ENCODE measurements around the gene BTNL8.

BTNL8 gene

GRCh38 chr5:180976518-180976917 is 77.6 kb downstream of the BTNL8 start:
- Mint-ChIP-seq H3K36me3 (no peaks in the 10 kb centered on the region), H3K27me3 (peaks cover 2% of the 10 kb centered on the region), H3K9me3 (no peaks in the 10 kb centered on the region), H3K4me3 (no peak overlapping the region), H3K4me1 (peaks cover 24% of the 10 kb centered on the region), H3K27ac (peak overlapping the region; percentile 2)

GRCh38 chr5:180977852-180978251 is 78.9 kb downstream of the BTNL8 start:
- Mint-ChIP-seq H3K27me3 (peaks cover 6% of the 10 kb centered on the region), H3K4me1 (peaks cover 24% of the 10 kb centered on the region), H3K9me3 (no peaks in the 10 kb centered on the region), H3K4me3 (no peak overlapping the region), H3K27ac (no peak overlapping the region), H3K36me3 (no peaks in the 10 kb centered on the region)

GRCh38 chr5:180982008-180982741 is 83.2 kb downstream of the BTNL8 start:
- peaks cover 1% of the 10 kb centered on the region for H3K4me1 Mint-ChIP-seq
- peaks cover 12% of the 10 kb centered on the region for H3K27me3 Mint-ChIP-seq
- H3K36me3 Mint-ChIP-seq = no peaks in the 10 kb centered on the region
- H3K9me3 Mint-ChIP-seq = no peaks in the 10 kb centered on the region
- no peak overlapping the region for H3K4me3 Mint-ChIP-seq
- no peak overlapping the region for H3K27ac Mint-ChIP-seq

DNA sequence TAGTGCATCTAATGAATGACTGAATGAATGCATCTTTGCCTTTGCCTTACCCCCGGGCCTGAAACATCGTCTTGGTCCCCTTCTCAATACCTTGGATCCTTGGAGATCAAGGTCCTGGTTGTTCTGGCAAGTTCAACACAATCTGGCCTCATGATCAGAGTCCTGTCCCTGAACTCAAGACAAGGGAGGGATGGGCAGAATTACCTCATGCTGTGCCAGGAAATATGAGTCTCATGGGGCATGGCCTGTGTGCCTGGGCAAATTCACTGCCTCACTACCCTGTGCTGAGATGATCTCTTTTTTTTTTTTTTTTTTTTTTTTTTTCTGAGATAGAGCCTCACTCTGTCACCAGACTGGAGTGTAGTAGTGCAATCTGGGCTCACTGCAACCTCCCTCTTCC is 89.1 kb downstream of the BTNL8 start:
- Mint-ChIP-seq H3K4me1 (no peaks in the 10 kb centered on the region), H3K4me3 (no peak overlapping the region), H3K27me3 (peaks cover 9% of the 10 kb centered on the region), H3K27ac (no peak overlapping the region), H3K9me3 (no peaks in the 10 kb centered on the region), H3K36me3 (no peaks in the 10 kb centered on the region)

DNA sequence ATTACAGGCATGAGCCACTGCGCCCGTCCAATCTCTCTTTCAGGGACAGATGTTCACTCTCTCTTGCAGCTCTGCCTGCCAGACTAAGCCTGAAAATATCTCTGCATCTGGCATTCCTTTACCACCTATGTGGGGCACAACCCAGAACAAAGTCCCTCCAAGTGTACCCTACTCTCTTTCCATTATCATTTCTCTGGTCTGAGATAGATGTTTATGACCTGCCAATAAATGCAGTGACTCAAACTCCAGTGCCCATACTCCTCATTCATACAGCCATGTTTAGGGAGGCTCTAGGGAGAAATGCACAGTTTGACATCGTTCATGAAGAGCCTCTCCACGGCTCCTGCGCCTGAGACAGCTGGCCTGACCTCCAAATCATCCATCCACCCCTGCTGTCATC is 89.6 kb downstream of the BTNL8 start, which contains the start of gene BTNL3:
Gene BTNL3 (plus strand): TSS at position 255 of the 400 bp plus-strand sequence. CDS start 183 bp downstream, outside the sequence.
- H3K36me3 Mint-ChIP-seq = no peaks in the 10 kb centered on the region
- H3K4me3 Mint-ChIP-seq = no peak within 1 kb of the TSS
- H3K9me3 Mint-ChIP-seq = no peaks in the 10 kb centered on the region
- no peaks in the 10 kb centered on the region for H3K4me1 Mint-ChIP-seq
- peaks cover 9% of the 10 kb centered on the region for H3K27me3 Mint-ChIP-seq
- no peak within 1 kb of the TSS for H3K27ac Mint-ChIP-seq

- no peaks in the 10 kb centered on the region for H3K4me1 Mint-ChIP-seq
- H3K9me3 Mint-ChIP-seq = no peaks in the 10 kb centered on the region
- no peak overlapping the region for H3K4me3 Mint-ChIP-seq
- H3K36me3 Mint-ChIP-seq = peaks cover 1% of the 10 kb centered on the region
- no peak overlapping the region for H3K27ac Mint-ChIP-seq
- peaks cover 13% of the 10 kb centered on the region for H3K27me3 Mint-ChIP-seq
Observed at GRCh38 chr5:180990086-180990881, 91.3 kb downstream of the BTNL8 start.

DNA sequence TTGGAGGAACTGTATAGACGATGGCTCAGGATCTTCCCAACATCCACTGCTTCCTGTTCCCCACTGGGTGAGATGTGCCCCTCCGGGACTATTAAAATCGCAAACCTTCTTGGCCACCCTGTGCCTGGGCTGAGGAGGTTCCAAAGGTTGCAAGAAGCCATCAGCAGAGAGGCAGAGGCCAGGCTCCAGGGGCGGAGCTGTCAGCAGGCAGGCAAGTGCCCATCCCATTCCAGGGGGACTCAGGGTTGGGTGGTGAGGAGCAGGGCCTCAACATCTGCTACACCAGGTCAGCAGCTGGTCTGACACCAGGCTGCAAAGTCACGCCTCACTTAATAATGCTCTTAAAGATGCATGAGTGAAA is 91.9 kb downstream of the BTNL8 start:
- no peaks in the 10 kb centered on the region for H3K9me3 Mint-ChIP-seq
- no peaks in the 10 kb centered on the region for H3K4me1 Mint-ChIP-seq
- no peak overlapping the region for H3K4me3 Mint-ChIP-seq
- peaks cover 1% of the 10 kb centered on the region for H3K36me3 Mint-ChIP-seq
- peaks cover 13% of the 10 kb centered on the region for H3K27me3 Mint-ChIP-seq
- no peak overlapping the region for H3K27ac Mint-ChIP-seq

Data from activated naive CD4-positive, alpha-beta T cell treated with anti-CD3 and anti-CD28 coated beads, Interleukin-2, amount 50 U/mL, for 24 hours (primary cell).